GM10266 (cell line): Measurements from ENCODE around the gene RBM19.

Experiments
- DNase-seq: peaks from one replicate; pipeline ENCODE4 v3.0.0; 2012; ENCODE audit errors: extremely low spot score
- CTCF ChIP-seq: IDR thresholded peaks from 2 replicates; pipeline ENCODE4 v1.5.1; 2012; ENCODE audit warnings: mild to moderate bottlenecking, low read depth; ENCODE audit not compliant: control insufficient read depth, insufficient read depth; ENCODE audit errors: missing control alignments

RBM19 gene

GRCh38 chr12:113844495-113845210 is 121.5 kb downstream of the RBM19 start:
- no peak for DNase-seq
- TF ChIP-seq CTCF = no peak

- no peak for TF ChIP-seq CTCF
- no peak for DNase-seq
Measured at GRCh38 chr12:113842699-113843098, 123.4 kb downstream of the RBM19 start.

GRCh38 chr12:113841786-113842185 is 124.3 kb downstream of the RBM19 start:
- DNase-seq = no peak
- TF ChIP-seq CTCF = no peak

- DNase-seq = no peak
- no peak for TF ChIP-seq CTCF
Measured at GRCh38 chr12:113840401-113841042, 125.6 kb downstream of the RBM19 start.

GRCh38 chr12:113838896-113839295 is 127.2 kb downstream of the RBM19 start:
- DNase-seq = no peak

GRCh38 chr12:113837528-113838296 is 128.4 kb downstream of the RBM19 start:
- TF ChIP-seq CTCF = no peak
- DNase-seq = no peak

More at GRCh38 chr12:113838896-113839295, 127.2 kb downstream of the RBM19 start:
- TF ChIP-seq CTCF = no peak

GRCh38 chr12:113837084-113837483 is 129.0 kb downstream of the RBM19 start:
- DNase-seq = no peak
- no peak for TF ChIP-seq CTCF
